ENCODE data around the gene MYO1D.

MYO1D gene

GRCh38 chr17:32820440-32820839, 56.5 kb downstream of the MYO1D start:
- no peak for DNase-seq (ENCODE audit: low read depth in 1 of 2, low spot score in 1 of 2)

GRCh38 chr17:32819787-32820186, 57.1 kb downstream of the MYO1D start:
- no peak for DNase-seq (ENCODE audit: low read depth in 1 of 2, low spot score in 1 of 2)

DNA sequence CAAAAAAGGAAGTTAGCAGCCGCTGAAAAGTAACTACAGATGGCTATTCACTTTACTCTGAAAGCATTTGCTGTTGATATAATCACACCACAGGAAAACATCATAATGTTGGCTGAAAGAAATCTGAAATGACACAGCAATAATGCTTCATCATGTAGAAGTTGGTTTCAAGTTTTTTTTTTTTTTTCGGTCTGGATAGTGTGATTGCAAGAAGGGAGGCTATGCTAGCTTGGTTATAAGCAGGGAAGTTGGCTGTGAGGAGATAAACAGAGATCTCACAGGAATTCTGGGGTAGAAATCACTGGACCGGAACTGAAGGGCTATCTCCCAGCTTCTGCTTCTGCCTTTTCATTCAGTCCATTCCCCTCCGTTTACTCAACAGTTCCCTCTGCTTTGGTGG, 57.9 kb downstream of the MYO1D start:
- DNase-seq (ENCODE audit: low read depth in 1 of 2, low spot score in 1 of 2) = no peak

GRCh38 chr17:32815460-32815859, 61.5 kb downstream of the MYO1D start:
- no peak for DNase-seq (ENCODE audit: low read depth in 1 of 2, low spot score in 1 of 2)

DNA sequence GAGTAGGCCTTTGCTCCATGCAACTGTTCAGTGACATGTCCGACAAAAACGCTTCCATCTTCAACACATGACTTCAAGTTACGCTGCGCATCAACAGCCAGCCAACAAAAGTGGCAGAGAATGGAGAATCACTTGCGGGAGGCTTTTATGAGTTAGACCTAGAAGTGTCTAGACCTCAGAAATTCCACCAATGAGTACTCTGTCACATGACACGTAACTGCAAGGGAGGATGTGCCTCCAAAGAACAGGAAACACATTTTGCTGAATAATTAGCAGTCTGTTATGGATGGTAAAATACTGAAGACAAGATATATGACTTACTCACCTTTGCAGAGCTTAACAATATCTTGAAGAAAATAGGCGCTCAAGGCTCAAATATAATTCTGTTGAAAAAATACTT, 62.1 kb downstream of the MYO1D start:
- no peak for DNase-seq (ENCODE audit: low read depth in 1 of 2, low spot score in 1 of 2)

- DNase-seq (ENCODE audit: low read depth in 1 of 2, low spot score in 1 of 2) = no peak
These were observed 63.9 kb downstream of the MYO1D start for GRCh38 chr17:32813021-32813420.

DNA sequence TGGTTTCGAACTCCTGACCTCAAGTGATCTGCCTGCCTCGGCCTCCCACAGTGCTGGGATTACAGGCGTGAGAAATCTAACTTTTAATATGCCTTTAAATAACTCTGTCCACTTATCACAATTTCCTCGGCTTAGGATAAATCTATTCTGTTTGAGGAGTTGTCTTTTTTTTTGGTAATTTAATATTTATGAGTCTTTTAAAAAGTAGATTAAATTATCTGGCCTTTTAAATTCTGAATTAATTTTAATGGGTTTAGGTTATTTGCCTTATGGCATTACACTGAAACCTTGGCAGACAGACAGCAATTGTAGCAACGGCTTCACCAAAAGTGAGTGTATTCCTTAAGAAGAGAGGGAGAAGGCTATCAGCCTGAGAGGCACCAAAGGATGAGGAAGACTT, 66.2 kb downstream of the MYO1D start:
- DNase-seq (ENCODE audit: low read depth in 1 of 2, low spot score in 1 of 2) = no peak

DNA sequence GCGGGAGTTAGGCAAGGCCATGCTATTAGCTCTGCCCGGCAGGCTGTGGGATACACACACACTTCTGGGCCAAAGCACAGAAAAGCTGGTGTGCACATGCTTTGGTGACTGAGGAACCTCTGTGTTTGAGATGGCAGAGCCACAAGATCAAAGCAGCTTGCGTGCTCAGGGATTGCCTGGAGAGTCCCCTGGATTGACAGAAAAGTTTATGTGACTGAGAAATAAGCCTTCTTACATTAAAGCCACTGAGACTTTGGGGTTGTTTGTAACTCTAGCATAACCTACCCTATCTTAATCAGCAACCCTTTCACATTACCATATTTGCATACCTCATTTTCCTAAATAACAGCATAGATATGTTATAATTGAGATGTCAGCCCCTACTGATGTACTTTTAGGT, 69.3 kb downstream of the MYO1D start:
- no peak for DNase-seq (ENCODE audit: low read depth in 1 of 2, low spot score in 1 of 2)

- no peak for DNase-seq (ENCODE audit: low read depth in 1 of 2, low spot score in 1 of 2)
These were observed 70.3 kb downstream of the MYO1D start for GRCh38 chr17:32806646-32807045.

DNA sequence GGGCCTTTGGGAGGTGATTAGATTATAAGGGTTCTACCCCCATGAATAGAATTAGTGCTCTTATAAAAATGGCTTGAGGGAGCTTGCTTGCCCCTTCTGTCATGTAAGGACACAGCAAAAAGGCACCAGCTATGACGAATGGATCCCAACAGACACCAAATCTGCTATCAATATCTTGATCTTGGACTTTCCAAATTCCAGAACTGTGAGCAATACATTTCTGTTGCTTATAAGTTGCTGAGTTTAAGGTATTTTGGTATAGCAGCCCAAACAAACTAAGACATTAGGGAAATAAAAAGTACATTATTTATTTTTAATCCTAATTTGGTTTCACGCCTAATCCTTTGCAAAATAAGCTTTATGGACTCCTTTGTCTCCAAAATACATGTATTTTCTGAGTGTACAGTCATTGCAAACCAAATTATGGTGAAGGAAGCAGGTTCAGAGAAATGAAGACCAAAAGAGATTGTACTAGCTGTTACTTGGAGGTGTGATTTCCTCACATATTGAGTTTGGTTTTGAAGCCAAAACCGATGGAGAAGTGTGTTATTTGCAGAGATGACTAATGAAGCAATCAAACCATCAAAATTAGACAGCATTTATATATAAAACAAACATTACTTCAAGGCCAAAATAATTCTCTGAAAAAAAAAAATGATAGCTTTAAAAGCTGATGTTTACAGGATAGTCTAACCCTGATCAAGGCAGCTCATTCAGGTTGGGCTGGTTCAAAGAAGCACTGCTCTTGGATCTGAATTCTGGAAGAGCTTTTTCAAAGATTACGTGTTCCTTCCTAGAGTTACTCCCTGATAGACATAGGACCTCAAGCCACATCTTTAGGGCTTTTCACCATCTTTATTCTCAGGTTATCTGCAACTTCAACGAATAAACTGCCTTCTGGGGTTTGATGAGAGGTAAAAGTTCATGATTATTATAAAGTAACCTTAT, 71.6 kb downstream of the MYO1D start:
- DNase-seq (ENCODE audit: low read depth in 1 of 2, low spot score in 1 of 2) = no peak

- no peak for DNase-seq (ENCODE audit: low read depth in 1 of 2, low spot score in 1 of 2)
These were observed 73.4 kb downstream of the MYO1D start for GRCh38 chr17:32803544-32803943.

- no peak for DNase-seq (ENCODE audit: low read depth in 1 of 2, low spot score in 1 of 2)
These were observed 74.6 kb downstream of the MYO1D start for GRCh38 chr17:32802306-32802705.

DNA sequence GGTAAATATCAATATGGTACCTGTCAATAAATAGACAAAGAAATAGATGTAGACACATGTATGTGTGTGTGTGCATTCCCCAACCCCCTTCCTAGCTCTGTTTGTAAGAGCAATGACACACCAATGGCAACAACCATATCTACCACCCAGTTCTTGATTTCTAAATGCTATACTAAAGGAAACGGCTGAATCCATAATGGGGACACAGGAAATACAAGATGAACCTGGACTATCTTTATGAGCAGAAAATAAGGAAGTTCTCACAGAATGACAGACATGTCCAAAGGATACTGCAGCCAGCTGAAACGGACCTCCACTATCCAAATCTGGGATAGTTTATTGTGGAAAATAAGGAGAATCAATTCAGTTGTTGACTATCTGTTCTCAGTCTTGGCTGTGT, 75.3 kb downstream of the MYO1D start:
- DNase-seq (ENCODE audit: low read depth in 1 of 2, low spot score in 1 of 2) = no peak

- DNase-seq (ENCODE audit: low read depth in 1 of 2, low spot score in 1 of 2) = no peak
These were observed 75.7 kb downstream of the MYO1D start for GRCh38 chr17:32801193-32801592.

- DNase-seq (ENCODE audit: low read depth in 1 of 2, low spot score in 1 of 2) = no peak
These were observed 78.0 kb downstream of the MYO1D start for GRCh38 chr17:32798938-32799337.

GRCh38 chr17:32795339-32795979, 81.5 kb downstream of the MYO1D start:
- no peak for DNase-seq (ENCODE audit: low read depth in 1 of 2, low spot score in 1 of 2)

- no peak for DNase-seq (ENCODE audit: low read depth in 1 of 2, low spot score in 1 of 2)
These were observed 82.2 kb downstream of the MYO1D start for GRCh38 chr17:32794533-32795246.

GRCh38 chr17:32793841-32794240, 83.1 kb downstream of the MYO1D start:
- DNase-seq (ENCODE audit: low read depth in 1 of 2, low spot score in 1 of 2) = no peak

DNA sequence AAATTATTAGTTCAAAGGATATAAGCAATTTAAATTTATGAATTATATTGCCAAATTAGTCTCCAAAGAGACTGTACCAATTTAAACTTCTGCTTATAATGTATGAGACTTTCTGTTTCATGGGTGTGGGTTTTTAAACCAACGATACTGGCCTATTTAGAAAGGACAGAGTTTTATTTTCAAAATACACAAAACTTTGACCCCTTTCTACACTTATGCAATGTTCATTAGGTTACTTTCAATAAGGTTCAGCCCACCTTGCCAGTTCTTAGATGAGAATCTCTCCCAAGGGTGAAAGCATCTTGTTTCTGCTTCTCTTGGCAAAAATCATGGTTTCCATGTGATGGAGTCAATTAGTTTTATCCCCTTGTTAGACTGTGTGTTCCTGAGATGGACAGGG, 84.7 kb downstream of the MYO1D start:
- DNase-seq (ENCODE audit: low read depth in 1 of 2, low spot score in 1 of 2) = no peak

DNA sequence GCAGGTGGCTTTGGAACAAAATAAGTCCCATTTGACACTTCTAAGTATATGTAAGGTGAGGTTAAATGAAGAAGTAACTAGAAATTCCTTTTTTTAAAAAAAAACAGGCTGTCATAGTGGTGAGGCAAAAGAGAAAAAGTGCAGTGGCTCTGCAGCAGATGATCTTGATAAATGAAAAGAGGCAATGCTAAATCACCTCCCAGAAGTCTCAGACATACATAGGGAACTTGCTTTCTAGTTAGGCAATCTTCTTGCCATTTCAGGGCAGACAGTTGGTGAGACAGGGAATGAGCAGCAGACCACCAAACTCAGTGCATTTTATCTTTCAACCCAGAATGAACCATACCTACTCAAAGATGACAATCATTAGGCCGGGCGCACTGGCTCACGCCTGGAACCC, 90.8 kb downstream of the MYO1D start:
- no peak for DNase-seq (ENCODE audit: low read depth in 1 of 2, low spot score in 1 of 2)

DNA sequence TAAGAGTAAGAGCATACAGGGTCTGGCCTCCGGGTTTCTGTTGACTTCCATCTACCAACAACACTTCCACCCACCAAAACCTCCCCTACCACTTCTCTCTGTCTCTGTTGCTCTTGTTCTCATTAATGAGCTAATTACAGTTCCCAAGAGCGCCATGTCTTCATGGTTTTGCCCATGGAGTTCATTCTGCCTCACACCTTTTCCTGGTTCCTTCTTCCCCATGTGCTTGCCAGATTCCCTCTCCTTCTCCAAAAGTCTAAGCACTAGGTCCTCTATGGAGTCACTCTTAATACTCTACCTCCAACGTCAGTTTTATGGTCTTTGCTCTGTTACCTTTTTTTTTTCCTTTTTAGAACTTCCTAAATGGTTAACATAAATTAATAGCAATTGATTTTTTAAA, 92.8 kb downstream of the MYO1D start:
- DNase-seq (ENCODE audit: low read depth in 1 of 2, low spot score in 1 of 2) = no peak

- no peak for DNase-seq (ENCODE audit: low read depth in 1 of 2, low spot score in 1 of 2)
These were observed 93.3 kb downstream of the MYO1D start for GRCh38 chr17:32783602-32784001.

All from stimulated activated CD4-positive, alpha-beta T cell treated with anti-CD3 and anti-CD28 coated beads, Interleukin-15, amount 100 ng/mL, for 1 hour (primary cell).